ENCODE measurements around the gene RBM20. TPM values are rescaled to one million over a fixed set of nuclear protein-coding genes. Genes with fewer than 3 reads are reported as not detected.

RBM20 gene
- polyA plus RNA-seq, 1 donor (not counting 4 experiments of a cell fraction or from before 2014, with no cell fraction given), result 0.01 TPM

DNA sequence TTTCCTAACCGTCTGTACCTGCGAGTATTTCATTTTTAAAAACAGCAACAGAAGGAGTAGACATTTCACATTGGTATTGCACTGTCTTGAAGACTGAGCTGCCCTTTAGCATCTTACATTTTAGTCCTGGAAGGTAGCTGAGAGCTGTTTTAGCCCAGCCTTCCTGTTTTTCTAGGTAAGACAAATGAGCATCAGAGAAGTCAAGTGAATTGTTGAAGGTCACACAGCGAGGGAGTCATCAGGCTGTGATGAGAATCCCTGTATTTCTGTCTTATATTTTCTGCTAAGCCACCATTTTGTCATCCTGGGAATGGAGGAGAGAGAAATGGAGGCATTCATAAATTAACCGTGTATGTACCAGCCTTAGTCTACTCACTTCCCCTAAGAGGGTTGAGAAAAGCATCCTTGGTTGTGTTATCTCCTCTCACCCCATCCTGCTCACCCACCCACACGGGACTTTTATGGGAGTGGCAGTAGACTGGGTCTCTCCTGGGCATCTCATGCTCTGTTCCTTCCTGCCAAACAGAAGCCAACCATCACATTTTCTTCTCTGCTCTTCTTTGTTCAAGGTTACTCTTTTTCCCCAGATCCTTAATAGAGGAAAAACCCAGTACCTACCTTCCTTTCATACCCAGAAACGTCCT, 8.5 kb downstream of the RBM20 start:
- Histone ChIP-seq H3K9me1 (ENCODE audit: control insufficient read depth, extremely low read depth, insufficient read depth, low read length) (no peaks in the 10 kb centered on the region), H4K20me1 (ENCODE audit: control insufficient read depth, extremely low read depth, insufficient read depth, low read length) (no peaks in the 10 kb centered on the region), H3K27ac (ENCODE audit: control insufficient read depth, insufficient read depth, low read length) (no peak overlapping the region), H3K9me3 (ENCODE audit: control insufficient read depth, low read depth, low read length) (no peaks in the 10 kb centered on the region), H3K9ac (ENCODE audit: control insufficient read depth, extremely low read depth, insufficient read depth, low read length) (no peak overlapping the region), H2AFZ (ENCODE audit: control insufficient read depth, low read length) (no peak overlapping the region), H3K79me2 (ENCODE audit: control insufficient read depth, insufficient read depth, low read length) (no peaks in the 10 kb centered on the region), H3K27me3 (ENCODE audit: control insufficient read depth, extremely low read depth, insufficient read depth, low read length) (peaks cover 7% of the 10 kb centered on the region), H3K4me2 (ENCODE audit: control insufficient read depth, extremely low read depth, insufficient read depth, low read depth, low read length) (no peak overlapping the region), H3K36me3 (ENCODE audit: control insufficient read depth in 2 of 2, extremely low read depth in 1 of 2, insufficient read depth in 2 of 2, low read length in 2 of 2) (no peaks in the 10 kb centered on the region), H3K4me3 (ENCODE audit: control insufficient read depth in 2 of 3, extremely low read depth in 1 of 3, insufficient read depth in 2 of 3, low read depth in 1 of 3, low read length in 3 of 3) (no peak overlapping the region), H3K4me1 (ENCODE audit: control insufficient read depth, extremely low read depth, insufficient read depth, low read length) (no peaks in the 10 kb centered on the region)
- no peak for DNase-seq (ENCODE audit: low read depth, low spot score)
- dilution Hi-C loops (cut with MboI; ENCODE audit: extremely low pct_ligation_motif_present, low sequenced_read_pairs), result no loop called here
- no peak for TF ChIP-seq EZH2 (IDR thresholded peaks at IDR 0.05; ENCODE audit: low read length)
- TF ChIP-seq, protein P1, sequence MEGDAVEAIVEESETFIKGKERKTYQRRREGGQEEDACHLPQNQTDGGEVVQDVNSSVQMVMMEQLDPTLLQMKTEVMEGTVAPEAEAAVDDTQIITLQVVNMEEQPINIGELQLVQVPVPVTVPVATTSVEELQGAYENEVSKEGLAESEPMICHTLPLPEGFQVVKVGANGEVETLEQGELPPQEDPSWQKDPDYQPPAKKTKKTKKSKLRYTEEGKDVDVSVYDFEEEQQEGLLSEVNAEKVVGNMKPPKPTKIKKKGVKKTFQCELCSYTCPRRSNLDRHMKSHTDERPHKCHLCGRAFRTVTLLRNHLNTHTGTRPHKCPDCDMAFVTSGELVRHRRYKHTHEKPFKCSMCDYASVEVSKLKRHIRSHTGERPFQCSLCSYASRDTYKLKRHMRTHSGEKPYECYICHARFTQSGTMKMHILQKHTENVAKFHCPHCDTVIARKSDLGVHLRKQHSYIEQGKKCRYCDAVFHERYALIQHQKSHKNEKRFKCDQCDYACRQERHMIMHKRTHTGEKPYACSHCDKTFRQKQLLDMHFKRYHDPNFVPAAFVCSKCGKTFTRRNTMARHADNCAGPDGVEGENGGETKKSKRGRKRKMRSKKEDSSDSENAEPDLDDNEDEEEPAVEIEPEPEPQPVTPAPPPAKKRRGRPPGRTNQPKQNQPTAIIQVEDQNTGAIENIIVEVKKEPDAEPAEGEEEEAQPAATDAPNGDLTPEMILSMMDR (optimal IDR thresholded peaks at IDR 0.05 in 1 of 3, IDR thresholded peaks at IDR 0.05 in 1 of 3, conservative IDR thresholded peaks at IDR 0.05 in 1 of 3; ENCODE audit: extremely low read depth in 1 of 3, insufficient read depth in 2 of 3, low read length in 3 of 3), result no peak
- no peak for FAIRE-seq

GRCh38 chr10:110655320-110655719, 11.2 kb downstream of the RBM20 start:
- dilution Hi-C loops (cut with MboI; ENCODE audit: extremely low pct_ligation_motif_present, low sequenced_read_pairs), result no loop called here
- Histone ChIP-seq H3K4me3 (ENCODE audit: control insufficient read depth in 2 of 3, extremely low read depth in 1 of 3, insufficient read depth in 2 of 3, low read depth in 1 of 3, low read length in 3 of 3) (no peak overlapping the region), H3K27ac (ENCODE audit: control insufficient read depth, insufficient read depth, low read length) (no peak overlapping the region)

More at GRCh38 chr10:110655320-110655719, 11.2 kb downstream of the RBM20 start:
- no peaks in the 10 kb centered on the region for H3K79me2 ChIP-seq (ENCODE audit: control insufficient read depth, insufficient read depth, low read length)
- FAIRE-seq (no peak), DNase-seq (ENCODE audit: low read depth, low spot score) (no peak)
- no peaks in the 10 kb centered on the region for H4K20me1 ChIP-seq (ENCODE audit: control insufficient read depth, extremely low read depth, insufficient read depth, low read length)
- no peaks in the 10 kb centered on the region for H3K4me1 ChIP-seq (ENCODE audit: control insufficient read depth, extremely low read depth, insufficient read depth, low read length)
- no peak overlapping the region for H3K4me2 ChIP-seq (ENCODE audit: control insufficient read depth, extremely low read depth, insufficient read depth, low read depth, low read length)
- H2AFZ ChIP-seq (ENCODE audit: control insufficient read depth, low read length), result no peak overlapping the region
- no peaks in the 10 kb centered on the region for H3K9me1 ChIP-seq (ENCODE audit: control insufficient read depth, extremely low read depth, insufficient read depth, low read length)
- no peaks in the 10 kb centered on the region for H3K36me3 ChIP-seq (ENCODE audit: control insufficient read depth in 2 of 2, extremely low read depth in 1 of 2, insufficient read depth in 2 of 2, low read length in 2 of 2)
- TF ChIP-seq EZH2 (IDR thresholded peaks at IDR 0.05; ENCODE audit: low read length), result no peak
- TF ChIP-seq, protein P1 (optimal IDR thresholded peaks at IDR 0.05 in 1 of 3, IDR thresholded peaks at IDR 0.05 in 1 of 3, conservative IDR thresholded peaks at IDR 0.05 in 1 of 3; ENCODE audit: extremely low read depth in 1 of 3, insufficient read depth in 2 of 3, low read length in 3 of 3), result no peak
- no peak overlapping the region for H3K9ac ChIP-seq (ENCODE audit: control insufficient read depth, extremely low read depth, insufficient read depth, low read length)
- H3K27me3 ChIP-seq (ENCODE audit: control insufficient read depth, extremely low read depth, insufficient read depth, low read length), result peaks cover 7% of the 10 kb centered on the region
- no peaks in the 10 kb centered on the region for H3K9me3 ChIP-seq (ENCODE audit: control insufficient read depth, low read depth, low read length)

Data from keratinocyte (primary cell).